NB4 (cell line): Measurements from ENCODE around the gene CASTOR1.

ENCODE experiments used
- POLR2A ChIP-seq: IDR thresholded peaks from 2 replicates; pipeline ENCODE4 v1.6.1; 2011; ENCODE audit warnings: mild to moderate bottlenecking; ENCODE audit not compliant: insufficient read length; ENCODE audit errors: extremely low read depth
- TF ChIP-seq, protein P1 (sequence below): IDR thresholded peaks from one replicate; pipeline ENCODE4 v1.5.1; 2012; ENCODE audit warnings: low read depth, low read length

DNA sequence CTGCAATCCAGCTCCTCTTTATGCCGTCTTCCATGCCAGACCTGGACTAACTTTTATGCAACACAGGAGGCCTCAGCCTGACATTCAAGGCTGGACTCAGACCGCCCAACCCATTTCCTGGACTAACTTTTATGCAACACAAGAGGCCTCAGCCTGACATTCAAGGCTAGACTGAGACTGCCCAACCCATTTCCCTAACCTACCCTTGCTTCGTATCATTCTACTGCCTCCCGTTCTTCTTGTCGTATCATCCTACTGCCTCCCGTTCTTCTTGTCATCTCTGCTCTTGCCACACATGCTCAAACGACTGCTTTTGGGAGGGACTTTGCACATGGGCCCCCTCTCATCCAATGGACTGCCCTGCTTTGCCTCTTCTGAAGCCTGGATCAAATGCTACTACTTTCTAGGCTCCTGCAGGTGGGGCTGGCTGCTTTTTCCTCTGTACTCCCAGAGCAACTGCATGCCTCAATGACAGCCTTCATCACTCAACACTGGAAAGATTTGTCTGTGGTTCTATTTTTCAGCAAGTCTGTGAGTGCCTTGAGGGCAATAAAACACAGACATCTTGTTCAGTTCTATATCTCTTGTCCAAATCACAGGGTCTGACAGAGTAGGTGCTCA lies 29.6 kb upstream of the CASTOR1 start:
- TF ChIP-seq, protein P1, sequence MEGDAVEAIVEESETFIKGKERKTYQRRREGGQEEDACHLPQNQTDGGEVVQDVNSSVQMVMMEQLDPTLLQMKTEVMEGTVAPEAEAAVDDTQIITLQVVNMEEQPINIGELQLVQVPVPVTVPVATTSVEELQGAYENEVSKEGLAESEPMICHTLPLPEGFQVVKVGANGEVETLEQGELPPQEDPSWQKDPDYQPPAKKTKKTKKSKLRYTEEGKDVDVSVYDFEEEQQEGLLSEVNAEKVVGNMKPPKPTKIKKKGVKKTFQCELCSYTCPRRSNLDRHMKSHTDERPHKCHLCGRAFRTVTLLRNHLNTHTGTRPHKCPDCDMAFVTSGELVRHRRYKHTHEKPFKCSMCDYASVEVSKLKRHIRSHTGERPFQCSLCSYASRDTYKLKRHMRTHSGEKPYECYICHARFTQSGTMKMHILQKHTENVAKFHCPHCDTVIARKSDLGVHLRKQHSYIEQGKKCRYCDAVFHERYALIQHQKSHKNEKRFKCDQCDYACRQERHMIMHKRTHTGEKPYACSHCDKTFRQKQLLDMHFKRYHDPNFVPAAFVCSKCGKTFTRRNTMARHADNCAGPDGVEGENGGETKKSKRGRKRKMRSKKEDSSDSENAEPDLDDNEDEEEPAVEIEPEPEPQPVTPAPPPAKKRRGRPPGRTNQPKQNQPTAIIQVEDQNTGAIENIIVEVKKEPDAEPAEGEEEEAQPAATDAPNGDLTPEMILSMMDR, result no peak
- TF ChIP-seq POLR2A, result no peak
